Measurements from ENCODE around the gene RNF32.
"Not testable (repeated sequence)": the region's sequence is repeated elsewhere in the genome, so short reads cannot be mapped to it uniquely, and the experiment has no call there.

The RNF32 gene

GRCh38 chr7:156693627-156694026, 53.1 kb downstream of the RNF32 start:
- Histone ChIP-seq H3K4me3 (IDR thresholded peaks at IDR 0.05; ENCODE audit: insufficient read depth, low read depth, low read length) (no peak overlapping the region), H4K20me1 (ENCODE audit: insufficient read depth) (no peaks in the 10 kb centered on the region), H3K27me3 (ENCODE audit: insufficient read depth, low read depth) (no peaks in the 10 kb centered on the region; the same call in 1 of the 2 replicates), H3K36me3 (ENCODE audit: insufficient read depth) (no peaks in the 10 kb centered on the region), H3K4me2 (no peak overlapping the region), H2AFZ (ENCODE audit: low read depth) (no peak overlapping the region), H3K9ac (no peak overlapping the region), H3K4me1 (ENCODE audit: low read depth, poor library complexity, severe bottlenecking) (no peaks in the 10 kb centered on the region), H3K79me2 (ENCODE audit: insufficient read depth, low read depth) (no peaks in the 10 kb centered on the region), H3K27ac (no peak overlapping the region)
- TF ChIP-seq, protein P1, sequence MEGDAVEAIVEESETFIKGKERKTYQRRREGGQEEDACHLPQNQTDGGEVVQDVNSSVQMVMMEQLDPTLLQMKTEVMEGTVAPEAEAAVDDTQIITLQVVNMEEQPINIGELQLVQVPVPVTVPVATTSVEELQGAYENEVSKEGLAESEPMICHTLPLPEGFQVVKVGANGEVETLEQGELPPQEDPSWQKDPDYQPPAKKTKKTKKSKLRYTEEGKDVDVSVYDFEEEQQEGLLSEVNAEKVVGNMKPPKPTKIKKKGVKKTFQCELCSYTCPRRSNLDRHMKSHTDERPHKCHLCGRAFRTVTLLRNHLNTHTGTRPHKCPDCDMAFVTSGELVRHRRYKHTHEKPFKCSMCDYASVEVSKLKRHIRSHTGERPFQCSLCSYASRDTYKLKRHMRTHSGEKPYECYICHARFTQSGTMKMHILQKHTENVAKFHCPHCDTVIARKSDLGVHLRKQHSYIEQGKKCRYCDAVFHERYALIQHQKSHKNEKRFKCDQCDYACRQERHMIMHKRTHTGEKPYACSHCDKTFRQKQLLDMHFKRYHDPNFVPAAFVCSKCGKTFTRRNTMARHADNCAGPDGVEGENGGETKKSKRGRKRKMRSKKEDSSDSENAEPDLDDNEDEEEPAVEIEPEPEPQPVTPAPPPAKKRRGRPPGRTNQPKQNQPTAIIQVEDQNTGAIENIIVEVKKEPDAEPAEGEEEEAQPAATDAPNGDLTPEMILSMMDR (conservative IDR thresholded peaks at IDR 0.05; ENCODE audit: low read depth, low read length), result no peak

GRCh38 chr7:156697283-156697682, 56.7 kb downstream of the RNF32 start:
- H3K79me2 ChIP-seq (ENCODE audit: insufficient read depth, low read depth); H4K20me1 ChIP-seq (ENCODE audit: insufficient read depth); H3K4me3 ChIP-seq (IDR thresholded peaks at IDR 0.05; ENCODE audit: insufficient read depth, low read depth, low read length); H2AFZ ChIP-seq (ENCODE audit: low read depth); H3K9ac ChIP-seq; H3K27me3 ChIP-seq (ENCODE audit: insufficient read depth, low read depth); H3K36me3 ChIP-seq (ENCODE audit: insufficient read depth); H3K27ac ChIP-seq; H3K4me2 ChIP-seq: not testable (repeated sequence)
- peaks cover 12% of the 10 kb centered on the region for H3K4me1 ChIP-seq (ENCODE audit: low read depth, poor library complexity, severe bottlenecking)

DNA sequence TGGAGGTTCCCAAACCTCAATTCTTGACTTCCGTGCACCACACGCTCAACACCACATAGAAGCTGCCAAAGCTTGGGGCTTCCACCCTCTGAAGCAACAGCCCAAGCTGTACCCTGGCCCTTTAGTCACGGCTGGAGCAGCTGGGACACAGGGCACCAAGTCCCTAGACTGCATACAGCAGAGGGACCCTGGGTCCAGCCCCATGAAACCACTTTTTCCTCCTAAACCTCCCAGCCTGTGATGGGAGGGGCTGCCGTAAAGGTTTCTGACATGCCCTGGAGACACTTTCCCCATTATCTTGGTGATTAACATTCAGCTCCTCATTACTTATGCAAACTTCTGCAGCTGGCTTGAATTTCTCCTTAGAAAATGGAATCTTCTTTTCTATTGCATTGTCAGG, 57.9 kb downstream of the RNF32 start:
- not testable (repeated sequence) for H3K9ac ChIP-seq; H2AFZ ChIP-seq (ENCODE audit: low read depth); H3K4me2 ChIP-seq; H3K27me3 ChIP-seq (ENCODE audit: insufficient read depth, low read depth); H3K4me3 ChIP-seq (IDR thresholded peaks at IDR 0.05; ENCODE audit: insufficient read depth, low read depth, low read length); H3K27ac ChIP-seq; H4K20me1 ChIP-seq (ENCODE audit: insufficient read depth); H3K36me3 ChIP-seq (ENCODE audit: insufficient read depth); H3K79me2 ChIP-seq (ENCODE audit: insufficient read depth, low read depth)
- peaks cover 25% of the 10 kb centered on the region for H3K4me1 ChIP-seq (ENCODE audit: low read depth, poor library complexity, severe bottlenecking)

- not testable (repeated sequence) for H3K36me3 ChIP-seq (ENCODE audit: insufficient read depth); H3K4me2 ChIP-seq; H3K4me3 ChIP-seq (IDR thresholded peaks at IDR 0.05; ENCODE audit: insufficient read depth, low read depth, low read length); H3K9ac ChIP-seq; H3K27me3 ChIP-seq (ENCODE audit: insufficient read depth, low read depth); H2AFZ ChIP-seq (ENCODE audit: low read depth); H3K79me2 ChIP-seq (ENCODE audit: insufficient read depth, low read depth); H3K27ac ChIP-seq; H4K20me1 ChIP-seq (ENCODE audit: insufficient read depth)
- H3K4me1 ChIP-seq (ENCODE audit: low read depth, poor library complexity, severe bottlenecking), result peaks cover 57% of the 10 kb centered on the region
These were observed 61.2 kb downstream of the RNF32 start for GRCh38 chr7:156701787-156702186.

DNA sequence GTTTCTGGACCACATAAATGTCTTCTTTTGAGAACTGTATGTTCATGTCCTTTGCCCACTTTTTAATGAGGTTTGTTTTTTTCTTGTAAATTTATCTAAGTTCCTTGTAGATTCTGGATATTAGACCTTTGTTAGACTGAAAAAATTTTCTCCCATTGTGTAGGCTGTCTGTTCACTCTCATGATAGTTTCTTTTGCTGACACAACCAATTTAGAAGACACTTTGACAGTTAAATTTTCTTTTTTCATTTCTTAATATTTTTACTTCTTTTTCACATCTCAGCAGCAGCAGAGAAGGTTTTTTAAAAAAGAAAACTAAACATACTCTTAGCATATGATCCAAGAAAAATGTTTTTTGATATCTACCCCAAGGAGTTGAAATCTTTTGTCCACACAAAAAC, 61.8 kb downstream of the RNF32 start:
- Histone ChIP-seq H3K4me3 (IDR thresholded peaks at IDR 0.05; ENCODE audit: insufficient read depth, low read depth, low read length) (no peak overlapping the region), H3K36me3 (ENCODE audit: insufficient read depth) (no peaks in the 10 kb centered on the region), H3K4me2 (peak overlapping the region; percentile 70), H3K4me1 (ENCODE audit: low read depth, poor library complexity, severe bottlenecking) (peaks cover 60% of the 10 kb centered on the region), H3K79me2 (ENCODE audit: insufficient read depth, low read depth) (no peaks in the 10 kb centered on the region), H2AFZ (ENCODE audit: low read depth) (no peak overlapping the region), H4K20me1 (ENCODE audit: insufficient read depth) (no peaks in the 10 kb centered on the region), H3K27ac (no peak overlapping the region), H3K9ac (no peak overlapping the region), H3K27me3 (ENCODE audit: insufficient read depth, low read depth) (no peaks in the 10 kb centered on the region)
- TF ChIP-seq, protein P1 (conservative IDR thresholded peaks at IDR 0.05; ENCODE audit: low read depth, low read length), result no peak

DNA sequence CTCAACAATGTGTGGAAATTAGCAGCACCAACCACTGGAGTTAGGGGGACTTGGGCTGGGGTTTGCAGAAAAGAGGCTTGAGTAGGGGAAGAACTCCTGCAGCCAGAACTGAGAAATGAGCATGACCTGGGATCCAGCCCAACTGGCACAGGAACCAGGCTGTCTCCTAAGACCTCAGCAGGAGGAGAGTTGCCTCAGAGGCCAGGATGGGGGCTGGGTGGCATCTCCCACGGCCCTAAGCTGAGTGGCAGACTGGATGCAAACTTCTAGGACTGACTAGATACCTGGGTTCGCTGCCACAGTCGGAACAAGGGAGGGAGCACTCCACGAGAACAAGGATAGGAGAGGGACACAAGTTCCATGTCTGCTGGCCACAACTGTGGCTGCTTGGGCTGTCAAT, 62.6 kb downstream of the RNF32 start:
- Histone ChIP-seq H3K4me1 (ENCODE audit: low read depth, poor library complexity, severe bottlenecking) (peaks cover 60% of the 10 kb centered on the region), H4K20me1 (ENCODE audit: insufficient read depth) (no peaks in the 10 kb centered on the region), H3K4me3 (IDR thresholded peaks at IDR 0.05; ENCODE audit: insufficient read depth, low read depth, low read length) (no peak overlapping the region), H3K9ac (no peak overlapping the region), H3K79me2 (ENCODE audit: insufficient read depth, low read depth) (no peaks in the 10 kb centered on the region), H3K27me3 (ENCODE audit: insufficient read depth, low read depth) (no peaks in the 10 kb centered on the region), H3K36me3 (ENCODE audit: insufficient read depth) (no peaks in the 10 kb centered on the region), H3K4me2 (peak overlapping the region; percentile 70), H3K27ac (no peak overlapping the region), H2AFZ (ENCODE audit: low read depth) (no peak overlapping the region)
- TF ChIP-seq, protein P1 (conservative IDR thresholded peaks at IDR 0.05; ENCODE audit: low read depth, low read length), result no peak

All from KMS-11 (cell line).